Mesenchymal stem cell (in vitro differentiated cells and primary cell): Measurements from ENCODE around the gene EVC2.

Experiments
- DNase-seq: peaks from one replicate; pipeline ENCODE4 v3.0.0-alpha.2; 2013
- H2AFZ ChIP-seq: one replicate; pipeline ENCODE4 v1.6.1; 2013; ENCODE audit warnings: low read depth, mild to moderate bottlenecking, control low read depth, inconsistent platforms, low read length, moderate library complexity
- H2AK5ac ChIP-seq: 2 replicates; pipeline ENCODE4 v1.6.1; 2013; ENCODE audit warnings: low read length, moderate library complexity, mild to moderate bottlenecking, inconsistent platforms; ENCODE audit not compliant: severe bottlenecking
- H2BK120ac ChIP-seq: one replicate; pipeline ENCODE4 v1.6.1; 2013; ENCODE audit warnings: low read depth, mild to moderate bottlenecking, inconsistent platforms, low read length, moderate library complexity
- H2BK12ac ChIP-seq, 2 experiments: one replicate each; pipeline ENCODE4 v1.6.1; 2013; ENCODE audit warnings: inconsistent platforms in 2 of 2, low read length in 2 of 2, mild to moderate bottlenecking in 2 of 2, moderate library complexity in 2 of 2, control low read depth in 1 of 2
- H2BK15ac ChIP-seq: one replicate; pipeline ENCODE4 v1.6.1; 2013; ENCODE audit warnings: mild to moderate bottlenecking, low read depth, inconsistent platforms; ENCODE audit not compliant: poor library complexity, severe bottlenecking
- H2BK5ac ChIP-seq: 2 replicates; pipeline ENCODE4 v1.6.1; 2013; ENCODE audit warnings: low read depth, mild to moderate bottlenecking, low read length, control low read depth, inconsistent platforms; ENCODE audit not compliant: poor library complexity, severe bottlenecking
- H3K14ac ChIP-seq, 2 experiments: one replicate each; pipeline ENCODE4 v1.6.1; 2013; ENCODE audit warnings: inconsistent platforms in 2 of 2, low read length in 2 of 2, control low read depth in 1 of 2, mild to moderate bottlenecking in 1 of 2, moderate library complexity in 1 of 2
- H3K18ac ChIP-seq, 2 experiments: one replicate each; pipeline ENCODE4 v1.6.1; 2013; ENCODE audit warnings: inconsistent platforms in 2 of 2, low read length in 2 of 2, control low read depth in 1 of 2, low read depth in 1 of 2, mild to moderate bottlenecking in 1 of 2
- H3K23ac ChIP-seq, 2 experiments: one replicate each; pipeline ENCODE4 v1.6.1; 2013; ENCODE audit warnings: inconsistent platforms in 2 of 2, low read length in 2 of 2, mild to moderate bottlenecking in 2 of 2, moderate library complexity in 2 of 2, control low read depth in 1 of 2
- H3K27ac ChIP-seq: 2 replicates; pipeline ENCODE4 v1.5.1; 2013; ENCODE audit warnings: mild to moderate bottlenecking, moderate library complexity, low read length, control low read depth, inconsistent platforms; ENCODE audit not compliant: poor library complexity, severe bottlenecking
- H3K27me3 ChIP-seq, 2 experiments: 2 replicates each; pipeline versions ENCODE4 v1.6.1 to v1.7.0; 2013; ENCODE audit warnings: low read length in 2 of 2, mild to moderate bottlenecking in 2 of 2, moderate library complexity in 2 of 2, control low read depth in 1 of 2, inconsistent platforms in 1 of 2; ENCODE audit not compliant: control insufficient read depth in 1 of 2, insufficient read depth in 1 of 2
- H3K36me3 ChIP-seq, 2 experiments: 2 replicates each; pipeline versions ENCODE4 v1.6.1 to v1.7.0; 2013; ENCODE audit warnings: low read length in 2 of 2, control low read depth in 1 of 2, inconsistent platforms in 1 of 2, low read depth in 1 of 2, mild to moderate bottlenecking in 1 of 2; ENCODE audit not compliant: insufficient read depth in 2 of 2, control insufficient read depth in 1 of 2
- H3K4ac ChIP-seq, 2 experiments: one replicate each; pipeline ENCODE4 v1.6.1; 2013; ENCODE audit warnings: inconsistent platforms in 2 of 2, low read length in 2 of 2, mild to moderate bottlenecking in 2 of 2, moderate library complexity in 2 of 2, control low read depth in 1 of 2, low read depth in 1 of 2
- H3K4me1 ChIP-seq: 2 replicates; pipeline ENCODE4 v1.6.1; 2013; ENCODE audit warnings: low read depth, low read length, control low read depth; ENCODE audit not compliant: control insufficient read depth, insufficient read depth
- H3K4me2 ChIP-seq: 2 replicates; pipeline ENCODE4 v1.6.1; 2013; ENCODE audit warnings: low read length, mild to moderate bottlenecking, inconsistent platforms; ENCODE audit not compliant: poor library complexity, severe bottlenecking
- H3K4me3 ChIP-seq, 2 experiments: 2 replicates each; pipeline versions ENCODE4 v1.5.1 to v1.7.0; 2013; ENCODE audit warnings: low read length in 2 of 2, mild to moderate bottlenecking in 2 of 2, control low read depth in 1 of 2, low read depth in 1 of 2; ENCODE audit not compliant: insufficient read depth in 1 of 2
- H3K79me1 ChIP-seq: replicated peaks from 2 replicates; pipeline ENCODE4 v1.6.1; 2013; ENCODE audit warnings: mild to moderate bottlenecking, control low read depth, low read length, inconsistent platforms; ENCODE audit not compliant: poor library complexity, severe bottlenecking
- H3K9ac ChIP-seq: 2 replicates; pipeline ENCODE4 v1.7.0; 2013; ENCODE audit warnings: mild to moderate bottlenecking, low read length, moderate library complexity
- H3K9me3 ChIP-seq: 2 replicates; pipeline ENCODE4 v1.7.0; 2013; ENCODE audit warnings: mild to moderate bottlenecking, low read length; ENCODE audit not compliant: control insufficient read depth
- H4K8ac ChIP-seq: one replicate; pipeline ENCODE4 v1.6.1; 2013; ENCODE audit warnings: inconsistent platforms, mild to moderate bottlenecking, low read length, moderate library complexity
- H4K91ac ChIP-seq: one replicate; pipeline ENCODE4 v1.6.1; 2013; ENCODE audit warnings: mild to moderate bottlenecking, low read length, inconsistent platforms
- WGBS: methylation state at CpG from one replicate; pipeline ENCODE4 v1.1.7; 2013; ENCODE audit warnings: mixed read lengths; 5-methylcytosine and 5-hydroxymethylcytosine counted together

EVC2 gene

DNA sequence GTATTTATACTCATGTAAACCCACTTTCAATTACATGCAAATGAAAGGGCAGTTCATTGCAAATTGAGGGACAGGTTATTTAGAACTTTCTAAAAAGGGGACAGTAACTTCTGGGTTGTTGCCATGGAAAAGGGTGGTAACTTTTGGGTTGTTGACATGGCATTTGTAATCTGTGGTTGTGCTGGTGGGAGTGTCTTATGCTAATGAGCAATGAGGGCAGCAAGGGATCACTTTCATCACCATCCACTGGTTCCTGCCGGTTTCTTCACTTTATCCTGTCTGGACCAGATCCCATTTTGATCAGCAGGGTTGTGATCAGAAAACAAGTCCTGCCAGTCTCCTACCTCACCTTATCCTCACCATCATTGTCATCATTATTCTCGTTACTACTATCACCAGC lies 34.6 kb upstream of the EVC2 start:
- Histone ChIP-seq H3K4me2 (no peak overlapping the region), H3K4me1 (peaks cover 7% of the 10 kb centered on the region), H4K8ac (no peak overlapping the region), H3K4ac (no peak overlapping the region), H3K9me3 (no peaks in the 10 kb centered on the region), H2AK5ac (no peak overlapping the region), H3K9ac (no peak overlapping the region), H3K18ac (no peak overlapping the region), H2BK15ac (no peak overlapping the region), H3K36me3 (peaks cover 32 to 79% of the 10 kb centered on the region in 2 experiments), H3K79me1 (peaks cover 16% of the 10 kb centered on the region), H3K14ac (no peak overlapping the region), H4K91ac (no peak overlapping the region), H3K4me3 (no peak overlapping the region), H3K23ac (no peak overlapping the region), H2AFZ (no peak overlapping the region), H2BK5ac (no peak overlapping the region), H2BK12ac (no peak overlapping the region), H3K27me3 (no peaks in the 10 kb centered on the region), H3K27ac (no peak overlapping the region), H2BK120ac (no peak overlapping the region)
- no peak for DNase-seq
- 98% methylated on average over 2 of the region's 2 CpGs for WGBS

DNA sequence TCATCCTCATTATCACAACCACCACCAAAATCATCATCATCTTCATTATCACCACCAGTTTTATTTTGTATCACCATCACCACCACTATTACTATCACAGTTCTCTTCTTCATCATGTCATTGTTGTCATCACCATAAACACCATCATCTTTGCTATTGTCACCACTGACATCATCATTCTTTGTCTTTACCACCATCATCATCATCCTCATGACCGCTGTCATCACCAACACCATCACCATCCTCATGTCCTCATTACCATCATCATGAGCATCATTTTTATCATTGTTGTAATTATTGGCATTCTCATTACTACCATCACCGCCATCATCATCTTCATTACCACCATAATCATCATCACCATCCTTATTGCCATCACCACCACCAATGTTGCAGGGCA lies 34.0 kb upstream of the EVC2 start:
- no peak for DNase-seq
- Histone ChIP-seq H3K9me3 (no peaks in the 10 kb centered on the region), H3K4me1 (peaks cover 7% of the 10 kb centered on the region), H2BK15ac (no peak overlapping the region), H4K91ac (no peak overlapping the region), H3K23ac (no peak overlapping the region), H3K27ac (no peak overlapping the region), H3K4ac (no peak overlapping the region), H3K36me3 (peaks cover 33 to 81% of the 10 kb centered on the region in 2 experiments), H3K9ac (no peak overlapping the region), H3K18ac (no peak overlapping the region), H2BK120ac (no peak overlapping the region), H2BK5ac (no peak overlapping the region), H3K4me3 (no peak overlapping the region), H3K4me2 (no peak overlapping the region), H3K27me3 (no peaks in the 10 kb centered on the region), H2AFZ (no peak overlapping the region), H2BK12ac (no peak overlapping the region), H2AK5ac (no peak overlapping the region), H3K14ac (no peak overlapping the region), H3K79me1 (peaks cover 16% of the 10 kb centered on the region), H4K8ac (no peak overlapping the region)
- over 99% methylated on average over 2 of the region's 2 CpGs for WGBS

DNA sequence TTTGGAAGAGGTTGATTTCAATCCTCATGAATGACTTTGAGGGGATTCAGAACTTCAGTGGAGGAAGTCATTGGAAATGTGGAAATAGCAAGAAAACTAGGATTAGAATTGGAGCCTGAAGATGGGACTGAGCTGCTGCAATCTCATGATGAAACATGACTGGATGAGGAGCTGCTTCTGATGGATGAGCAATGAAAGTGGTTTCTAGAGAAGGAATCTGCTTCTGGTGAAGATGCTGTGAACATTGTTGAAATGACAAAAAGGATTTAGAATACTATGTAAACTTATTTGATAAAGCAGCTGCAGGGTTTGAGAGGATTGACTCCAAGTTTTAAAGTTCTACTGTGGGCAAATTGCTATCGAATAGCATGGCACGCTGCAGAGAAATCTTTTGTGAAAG lies 29.7 kb upstream of the EVC2 start:
- no peak overlapping the region for H3K14ac ChIP-seq
- H3K79me1 ChIP-seq = peaks cover 14% of the 10 kb centered on the region
- H4K91ac ChIP-seq = no peak overlapping the region
- no peak overlapping the region for H3K27ac ChIP-seq
- H3K36me3 ChIP-seq = peaks cover 38 to 86% of the 10 kb centered on the region in 2 experiments
- no peak overlapping the region for H4K8ac ChIP-seq
- H2AK5ac ChIP-seq = no peak overlapping the region
- H2BK15ac ChIP-seq = no peak overlapping the region
- WGBS = 100% methylated on average over 2 of the region's 2 CpGs
- H2BK5ac ChIP-seq = no peak overlapping the region
- H2BK12ac ChIP-seq = no peak overlapping the region
- H3K4me2 ChIP-seq = no peak overlapping the region
- H3K4ac ChIP-seq = no peak overlapping the region
- H3K4me3 ChIP-seq = no peak overlapping the region
- no peaks in the 10 kb centered on the region for H3K27me3 ChIP-seq
- no peak overlapping the region for H3K23ac ChIP-seq
- no peak overlapping the region for H3K18ac ChIP-seq
- no peak overlapping the region for H2BK120ac ChIP-seq
- peaks cover 2% of the 10 kb centered on the region for H3K4me1 ChIP-seq
- no peak overlapping the region for H3K9ac ChIP-seq
- no peak for DNase-seq
- no peaks in the 10 kb centered on the region for H3K9me3 ChIP-seq
- H2AFZ ChIP-seq = no peak overlapping the region

DNA sequence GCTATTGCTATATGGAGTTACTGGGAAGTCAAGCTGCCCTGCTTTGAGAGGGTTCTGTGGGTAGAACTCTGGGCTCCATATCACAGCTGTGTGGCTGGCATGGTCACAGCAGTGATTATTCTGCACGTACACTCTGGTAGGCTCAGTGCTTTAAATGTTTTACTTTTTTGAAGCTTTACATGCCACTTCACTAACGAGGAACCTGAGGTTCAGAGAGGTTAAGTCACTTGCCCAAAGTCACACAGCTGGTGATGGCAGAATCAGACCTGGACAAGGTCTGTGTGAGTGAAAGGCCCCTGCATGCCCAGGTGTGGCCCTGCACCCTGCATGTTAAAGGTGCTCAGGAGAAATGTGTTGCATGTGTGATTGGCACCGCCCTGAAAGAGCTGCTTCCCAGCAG lies 27.1 kb upstream of the EVC2 start:
- Histone ChIP-seq H2BK120ac (no peak overlapping the region), H3K14ac (no peak overlapping the region), H3K27me3 (no peaks in the 10 kb centered on the region), H3K9ac (no peak overlapping the region), H2BK12ac (no peak overlapping the region), H3K9me3 (no peaks in the 10 kb centered on the region), H3K79me1 (peaks cover 29% of the 10 kb centered on the region), H3K23ac (no peak overlapping the region), H3K18ac (no peak overlapping the region), H4K8ac (no peak overlapping the region), H3K27ac (no peak overlapping the region), H2BK15ac (no peak overlapping the region), H3K4me2 (no peak overlapping the region), H2AFZ (no peak overlapping the region), H3K4ac (no peak overlapping the region), H2AK5ac (no peak overlapping the region), H3K4me3 (no peak overlapping the region), H3K36me3 (peaks cover 51 to 86% of the 10 kb centered on the region in 2 experiments), H4K91ac (no peak overlapping the region), H3K4me1 (peaks cover 2% of the 10 kb centered on the region), H2BK5ac (no peak overlapping the region)
- 98% methylated on average over 3 of the region's 3 CpGs for WGBS
- no peak for DNase-seq
